Measurements from ENCODE around the gene ZNF362. TPM values are rescaled to one million over a fixed set of nuclear protein-coding genes. Genes with fewer than 3 reads are reported as not detected.
A peak's percentile ranks its signal among the peaks of the same experiment; 100 is the strongest.

The ZNF362 gene
- total RNA-seq, 1 donor from 2014 or later: 10.9 TPM

GRCh38 chr1:33320619-33321165 lies 64.4 kb downstream of the ZNF362 start, which contains the start of gene A3GALT2:
Gene A3GALT2, minus strand, starts transcription at chr1:33321098. Its CDS starts 0 bp downstream, at chr1:33321098.
- Histone ChIP-seq H3K36me3 (peaks cover under 1% of the 10 kb centered on the region), H3K79me2 (ENCODE audit: low read depth) (no peaks in the 10 kb centered on the region), H3K4me2 (no peak within 1 kb of the TSS), H3K9ac (no peak within 1 kb of the TSS), H3K27ac (no peak within 1 kb of the TSS), H3K27me3 (no peaks in the 10 kb centered on the region), H3F3A (ENCODE audit: low read depth) (peaks cover 12% of the 10 kb centered on the region), H3K4me3 (no peak within 1 kb of the TSS), H3K9me3 (ENCODE audit: low read depth) (no peaks in the 10 kb centered on the region), H3K4me1 (peaks cover 7% of the 10 kb centered on the region), H4K20me1 (ENCODE audit: low read depth) (peaks cover 2% of the 10 kb centered on the region), H2AFZ (replicated peaks) (no peak within 1 kb of the TSS)
- DNase-seq (ENCODE audit: low spot score): no peak
- Mint-ChIP-seq H3K27me3 (ENCODE audit: insufficient read depth, low read depth) (peaks cover 8% of the 10 kb centered on the region), H3K27ac (no peak within 1 kb of the TSS), H3K4me3 (no peak within 1 kb of the TSS), H3K9me3 (no peaks in the 10 kb centered on the region), H3K36me3 (peaks cover 17% of the 10 kb centered on the region), H3K4me1 (peaks cover 22% of the 10 kb centered on the region)
- no peak for TF ChIP-seq EZH2phosphoT487 (IDR thresholded peaks at IDR 0.05)

GRCh38 chr1:33321178-33321577 lies 64.9 kb downstream of the ZNF362 start:
- DNase-seq (ENCODE audit: low spot score): no peak
- no peaks in the 10 kb centered on the region for H3K9me3 Mint-ChIP-seq
- TF ChIP-seq CTCF (IDR thresholded peaks at IDR 0.05) (no peak), EZH2phosphoT487 (IDR thresholded peaks at IDR 0.05) (no peak), EZH2 (IDR thresholded peaks at IDR 0.05) (no peak)

GRCh38 chr1:33322109-33322508 lies 65.8 kb downstream of the ZNF362 start:
- H3K4me3 Mint-ChIP-seq: no peak overlapping the region
- no peak overlapping the region for H3K4me2 ChIP-seq
- peaks cover 8% of the 10 kb centered on the region for H3K27me3 Mint-ChIP-seq (ENCODE audit: insufficient read depth, low read depth)
- H3K27ac ChIP-seq: peak overlapping the region; percentile 29
- H3F3A ChIP-seq (ENCODE audit: low read depth): peaks cover 17% of the 10 kb centered on the region
- no peaks in the 10 kb centered on the region for H3K9me3 Mint-ChIP-seq
- H3K36me3 ChIP-seq: peaks cover 7% of the 10 kb centered on the region
- DNase-seq (ENCODE audit: low spot score): no peak
- H3K4me1 ChIP-seq: peaks cover 3% of the 10 kb centered on the region
- H2AFZ ChIP-seq (replicated peaks): no peak overlapping the region
- peaks cover 14% of the 10 kb centered on the region for H3K4me1 Mint-ChIP-seq
- H3K4me3 ChIP-seq: no peak overlapping the region
- H4K20me1 ChIP-seq (ENCODE audit: low read depth): peaks cover 10% of the 10 kb centered on the region
- no peak overlapping the region for H3K27ac Mint-ChIP-seq
- H3K9ac ChIP-seq: no peak overlapping the region
- H3K27me3 ChIP-seq: no peaks in the 10 kb centered on the region
- no peaks in the 10 kb centered on the region for H3K79me2 ChIP-seq (ENCODE audit: low read depth)
- no peak for TF ChIP-seq CTCF (IDR thresholded peaks at IDR 0.05)
- H3K9me3 ChIP-seq (ENCODE audit: low read depth): no peaks in the 10 kb centered on the region
- H3K36me3 Mint-ChIP-seq: peaks cover 22% of the 10 kb centered on the region

More at GRCh38 chr1:33321178-33321577, 64.9 kb downstream of the ZNF362 start:
- Histone ChIP-seq H3K4me3 (no peak overlapping the region), H3K9me3 (ENCODE audit: low read depth) (no peaks in the 10 kb centered on the region), H3K27ac (no peak overlapping the region), H3K79me2 (ENCODE audit: low read depth) (no peaks in the 10 kb centered on the region), H3K4me1 (peaks cover 7% of the 10 kb centered on the region), H3K4me2 (no peak overlapping the region), H3F3A (ENCODE audit: low read depth) (peaks cover 17% of the 10 kb centered on the region), H3K27me3 (no peaks in the 10 kb centered on the region), H3K9ac (no peak overlapping the region), H3K36me3 (peaks cover 6% of the 10 kb centered on the region), H2AFZ (replicated peaks) (no peak overlapping the region), H4K20me1 (ENCODE audit: low read depth) (peaks cover 7% of the 10 kb centered on the region)
- Mint-ChIP-seq H3K36me3 (peaks cover 21% of the 10 kb centered on the region), H3K4me1 (peaks cover 17% of the 10 kb centered on the region), H3K27me3 (ENCODE audit: insufficient read depth, low read depth) (peaks cover 8% of the 10 kb centered on the region), H3K27ac (no peak overlapping the region), H3K4me3 (no peak overlapping the region)

GRCh38 chr1:33322870-33323585 lies 66.7 kb downstream of the ZNF362 start:
- Histone ChIP-seq H3K4me3 (no peak overlapping the region), H2AFZ (replicated peaks) (no peak overlapping the region), H4K20me1 (ENCODE audit: low read depth) (peaks cover 10% of the 10 kb centered on the region), H3K9ac (no peak overlapping the region), H3K27ac (peak overlapping the region; percentile 29), H3K4me2 (no peak overlapping the region), H3K9me3 (ENCODE audit: low read depth) (no peaks in the 10 kb centered on the region), H3K79me2 (ENCODE audit: low read depth) (no peaks in the 10 kb centered on the region), H3K27me3 (no peaks in the 10 kb centered on the region), H3F3A (ENCODE audit: low read depth) (peaks cover 12% of the 10 kb centered on the region), H3K4me1 (no peaks in the 10 kb centered on the region), H3K36me3 (peaks cover 7% of the 10 kb centered on the region)
- Mint-ChIP-seq H3K27ac (peak overlapping the region; percentile 65), H3K36me3 (peaks cover 23% of the 10 kb centered on the region), H3K9me3 (no peaks in the 10 kb centered on the region), H3K4me3 (no peak overlapping the region), H3K4me1 (peaks cover 9% of the 10 kb centered on the region), H3K27me3 (ENCODE audit: insufficient read depth, low read depth) (peaks cover 8% of the 10 kb centered on the region)
- TF ChIP-seq EZH2phosphoT487 (IDR thresholded peaks at IDR 0.05) (no peak), CTCF (IDR thresholded peaks at IDR 0.05) (no peak), EZH2 (IDR thresholded peaks at IDR 0.05) (no peak)
- no peak for DNase-seq (ENCODE audit: low spot score)

Measured in neural progenitor cell (in vitro differentiated cells).